Subcutaneous adipose tissue (tissue), 4 donors: ENCODE results near the gene CKS1B. TPM values are rescaled to one million over a fixed set of nuclear protein-coding genes. Genes with fewer than 3 reads are reported as not detected.

Experiments used
- CTCF ChIP-seq: fragments of 450-650 bp; IDR thresholded peaks from one replicate; pipeline ENCODE4 v1.5.1; 2016; ENCODE audit warnings: low read depth, mild to moderate bottlenecking, control low read depth, antibody characterized with exemption, moderate library complexity
- total RNA-seq, 4 donors: library from RNA; depleted of rRNA; stranded (reverse); fragments of >200 nt; gene quantifications; one replicate each; pipeline ENCODE4 v1.1.0, GENCODE V29; 2016

The CKS1B gene
- total RNA-seq, 4 donors from 2014 or later = 40.3 to 77.4 (median 51.2) TPM

DNA sequence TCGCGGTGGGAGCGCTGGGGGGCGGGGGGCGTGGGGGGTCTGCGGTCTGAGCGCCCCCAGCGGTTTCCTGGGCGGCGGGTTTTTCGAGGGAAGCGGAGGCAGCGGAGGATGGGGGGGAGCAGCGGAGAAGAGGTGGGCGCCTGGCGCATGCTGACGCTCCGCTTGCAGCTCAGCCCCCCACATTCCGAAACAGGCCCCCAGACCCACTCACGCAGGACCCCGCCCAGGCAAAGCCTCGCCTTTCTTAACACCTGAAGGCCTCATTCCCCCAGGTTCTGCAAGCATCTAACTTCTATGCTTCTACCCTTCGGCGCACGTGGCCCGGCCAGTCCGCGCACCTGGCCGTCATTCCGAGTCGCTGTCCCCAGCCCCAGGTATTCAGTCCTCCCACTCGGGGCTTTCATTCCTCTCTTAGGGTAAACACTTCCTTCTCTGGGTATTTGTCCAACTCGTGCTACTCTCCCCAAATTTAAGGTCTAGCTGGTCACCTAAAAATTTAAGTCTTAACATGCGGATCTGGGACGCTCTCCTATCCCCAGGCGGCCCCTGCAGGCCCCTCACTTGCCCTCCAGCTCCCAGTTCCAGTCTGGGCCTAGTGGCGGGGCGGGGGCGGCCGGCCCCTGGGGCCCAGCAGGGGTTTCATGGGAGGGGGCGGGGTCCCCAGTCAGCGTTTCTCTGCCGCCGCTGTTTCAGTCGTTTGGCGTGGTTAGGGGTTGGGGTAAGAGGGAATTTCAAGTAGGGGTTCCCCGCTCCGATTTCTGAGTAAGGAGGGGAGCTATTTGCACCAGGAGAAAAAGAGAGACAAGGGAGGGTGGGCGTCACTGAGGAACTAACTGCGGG, 25.3 kb downstream of the CKS1B start:
- TF ChIP-seq CTCF = no peak

GRCh38 chr1:155000411-155000725, 25.9 kb downstream of the CKS1B start:
- no peak for TF ChIP-seq CTCF

DNA sequence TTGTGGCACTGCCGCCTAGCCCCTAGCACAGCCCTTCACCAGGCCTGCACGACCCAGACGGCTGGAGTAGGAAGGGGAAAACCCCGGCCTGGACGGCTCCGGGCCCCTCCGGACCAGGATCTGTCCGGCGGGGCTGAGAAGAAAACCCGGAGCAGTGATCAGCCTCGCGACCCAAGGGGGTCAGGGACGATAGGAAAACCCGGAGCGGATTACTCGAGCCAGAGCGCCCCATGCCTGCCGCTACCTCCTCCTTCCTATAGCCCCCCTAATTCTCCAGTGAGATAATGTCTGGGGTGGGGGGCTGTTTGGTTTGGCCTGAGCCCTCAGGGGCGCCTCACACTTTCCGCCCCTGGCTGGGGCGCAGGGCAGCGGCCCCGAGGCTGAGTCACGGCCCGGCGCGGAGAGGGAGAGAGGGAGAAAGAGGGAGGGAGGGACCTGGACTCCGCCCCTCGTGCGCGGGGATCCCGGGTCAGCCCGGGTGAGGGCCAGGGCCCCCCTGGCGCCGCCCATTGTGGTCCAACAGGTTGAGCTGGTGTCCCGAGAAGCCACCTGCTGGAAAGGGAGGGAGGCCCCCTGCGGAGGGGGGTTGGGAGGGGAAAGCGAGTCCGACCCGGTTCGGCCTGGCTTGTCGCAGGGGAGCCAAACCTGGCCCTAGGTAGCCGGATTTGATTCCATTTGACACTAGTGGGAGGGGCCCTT, 26.4 kb downstream of the CKS1B start:
- TF ChIP-seq CTCF = no peak

DNA sequence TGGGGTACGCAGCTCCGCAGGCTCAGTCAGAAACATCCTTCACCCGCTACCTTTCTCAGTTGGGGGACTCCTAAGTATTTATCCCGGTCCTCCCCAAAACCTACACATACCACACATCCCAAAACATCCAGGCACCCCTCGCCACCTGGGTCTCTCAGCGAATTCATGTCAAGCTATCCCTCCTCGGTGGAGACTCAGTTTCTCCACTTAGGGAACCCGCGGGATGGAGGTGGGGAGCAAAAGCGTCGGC, 26.9 kb downstream of the CKS1B start:
- no peak for TF ChIP-seq CTCF

DNA sequence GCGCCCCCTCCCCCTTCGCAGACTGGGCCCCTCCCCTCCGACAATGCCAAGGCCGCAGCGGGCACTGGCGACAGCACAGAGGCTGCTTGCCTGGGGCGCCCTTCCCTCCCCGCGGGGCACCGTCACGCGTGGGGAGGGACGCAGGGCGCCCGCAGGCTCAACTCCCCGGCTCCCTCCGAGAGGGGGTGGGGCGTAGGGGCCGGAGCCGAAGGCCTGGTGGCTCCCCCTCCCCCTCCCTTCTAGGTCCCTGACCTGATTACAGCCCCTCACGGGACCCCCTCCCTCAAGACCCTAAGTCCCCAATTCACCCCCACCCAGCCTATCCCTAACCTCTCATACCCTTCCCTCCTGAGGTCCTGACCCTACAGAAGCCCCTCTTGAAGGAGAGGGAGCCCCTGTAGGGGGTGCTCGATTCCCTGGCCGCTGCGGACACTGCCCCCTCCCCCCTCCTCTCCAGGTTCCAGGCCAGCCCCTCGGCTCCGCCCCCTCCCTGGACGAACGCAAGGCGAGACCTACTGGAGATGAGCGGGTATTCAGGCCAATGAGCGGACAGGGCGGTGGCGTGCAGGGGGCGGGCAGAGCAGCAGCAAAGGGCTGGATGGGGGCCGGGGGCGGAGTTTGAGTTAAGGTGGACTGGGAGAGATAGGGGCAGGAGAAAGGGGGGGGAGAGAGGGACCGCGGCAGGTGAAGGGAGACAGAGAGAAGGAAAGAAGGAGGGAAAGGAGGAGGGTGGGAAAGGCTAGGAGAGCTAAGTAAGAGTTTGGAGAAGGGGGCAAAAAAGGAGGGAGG, 27.4 kb downstream of the CKS1B start:
- TF ChIP-seq CTCF = no peak

GRCh38 chr1:155002464-155003226, 28.2 kb downstream of the CKS1B start, which contains the start of gene ZBTB7B:
ZBTB7B (plus strand) TSS chr1:155002802; CDS start chr1:155014661, 11,859 bp downstream.
- no peak for TF ChIP-seq CTCF
